MV-4-11 (cell line): Measurements from ENCODE around the gene TRIM41.
"Not testable (repeated sequence)": the region's sequence is repeated elsewhere in the genome, so short reads cannot be mapped to it uniquely, and the experiment has no call there.

Experiments used
- DNase-seq: peaks from one replicate; lab custom pipeline; 2025; lab: John Stamatoyannopoulos, UW

Gene TRIM41

GRCh38 chr5:181223058-181223728 is at the start of gene TRIM41:
Gene TRIM41, plus strand, starts transcription at chr5:181223281. Its CDS starts 719 bp downstream, at chr5:181224000.
- DNase-seq, result no peak

DNA sequence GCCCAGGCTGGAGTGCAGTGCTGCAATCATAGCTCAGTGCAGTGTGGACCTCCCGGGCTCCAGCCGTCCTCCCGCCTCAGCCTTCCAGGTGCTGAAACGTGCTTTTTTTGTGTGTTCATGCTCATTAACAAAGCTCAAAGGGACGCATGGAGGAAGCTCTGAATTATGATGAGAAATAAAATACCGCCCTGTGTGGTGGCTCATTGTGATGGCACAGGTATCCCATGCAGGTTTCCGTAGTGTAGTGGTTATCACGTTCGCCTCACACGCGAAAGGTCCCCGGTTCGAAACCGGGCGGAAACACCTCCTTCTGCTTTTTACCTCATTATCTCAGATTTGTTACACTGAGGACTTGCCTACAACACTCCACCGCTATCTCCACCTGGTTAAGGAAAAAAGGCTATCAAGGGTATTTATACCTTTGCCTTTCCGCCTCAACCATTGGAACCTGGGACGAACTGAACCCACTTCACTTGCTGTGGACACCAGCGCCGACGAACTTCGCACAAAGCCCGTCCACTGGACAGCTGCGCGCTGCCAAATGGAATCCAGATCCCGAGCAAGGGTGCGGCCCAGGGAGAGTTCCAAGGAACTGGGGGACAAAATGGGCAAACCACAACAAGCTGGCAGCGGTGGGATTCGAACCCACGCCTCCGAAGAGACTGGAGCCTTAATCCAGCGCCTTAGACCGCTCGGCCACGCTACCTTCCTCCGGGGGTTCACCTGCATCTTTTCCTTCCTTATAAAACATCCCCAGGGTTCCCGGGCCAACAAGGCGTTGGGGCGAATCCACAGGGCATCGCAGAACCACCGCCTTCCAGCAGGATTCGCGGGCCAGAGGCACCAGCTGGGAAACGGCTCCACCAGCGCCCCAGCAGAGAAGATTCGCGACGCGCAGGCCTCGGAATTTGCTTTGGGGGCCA is 49.4 kb upstream of the TRIM41 start:
- DNase-seq, result no peak

DNA sequence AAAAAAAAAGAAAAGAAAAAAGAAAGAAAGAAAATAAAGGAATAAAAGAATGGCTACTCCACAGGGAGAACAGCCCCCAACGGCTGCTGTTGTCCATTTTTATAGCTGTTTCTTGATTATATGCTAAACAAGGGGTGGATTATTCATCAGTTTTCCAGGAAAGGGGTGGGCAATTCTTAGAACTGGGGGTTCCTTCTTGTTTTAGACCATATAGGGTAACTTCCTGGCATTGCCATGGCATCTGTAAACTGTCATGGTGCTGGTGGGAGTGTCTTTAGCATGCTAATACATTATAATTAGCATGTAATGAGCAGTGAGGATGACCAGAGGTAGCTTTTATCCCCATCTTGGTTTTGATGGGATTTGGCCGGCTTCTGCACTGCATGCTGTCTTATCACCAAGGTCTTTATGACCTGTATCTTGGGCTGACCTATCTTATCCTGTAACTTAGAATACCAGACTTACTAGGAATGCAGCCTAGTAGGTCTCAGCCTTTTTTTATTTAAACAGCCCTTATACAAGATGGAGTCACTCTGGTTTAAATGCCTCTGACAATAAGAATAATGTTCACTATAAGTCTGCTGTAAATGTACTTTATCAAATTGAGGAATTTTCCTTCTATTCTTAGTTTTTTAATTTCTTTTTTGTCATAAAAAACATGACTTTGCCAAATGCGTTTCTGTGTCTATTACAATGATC is 46.7 kb upstream of the TRIM41 start:
- DNase-seq, result no peak

GRCh38 chr5:181177559-181177958 is 45.5 kb upstream of the TRIM41 start:
- DNase-seq, result not testable (repeated sequence)

GRCh38 chr5:181181650-181182565 is 41.2 kb upstream of the TRIM41 start:
- DNase-seq, result no peak

DNA sequence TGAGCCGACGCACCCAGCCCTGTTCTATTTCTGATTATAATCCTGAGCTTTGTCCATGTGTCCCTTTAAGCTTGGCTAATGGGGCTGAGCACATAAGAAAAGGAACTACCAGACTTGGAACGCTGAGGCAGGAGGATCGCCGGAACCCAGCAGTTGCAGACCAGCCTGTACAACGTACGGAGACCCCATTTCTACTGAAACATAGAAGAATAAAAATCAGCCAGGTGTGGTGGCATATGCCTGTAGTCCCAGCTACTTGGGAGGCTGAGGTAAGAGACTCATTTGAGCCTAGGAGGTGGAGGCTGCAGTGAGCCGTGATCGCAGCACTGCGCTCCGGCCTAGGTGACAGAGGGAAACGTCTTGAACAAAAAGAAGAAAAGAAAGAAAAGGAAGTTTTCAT is 40.4 kb upstream of the TRIM41 start:
- no peak for DNase-seq

GRCh38 chr5:181184845-181185216 is 38.2 kb upstream of the TRIM41 start:
- no peak for DNase-seq

- DNase-seq, result no peak
Observed at GRCh38 chr5:181185560-181185959, 37.5 kb upstream of the TRIM41 start.

GRCh38 chr5:181186022-181186421 is 37.1 kb upstream of the TRIM41 start:
- DNase-seq, result no peak

DNA sequence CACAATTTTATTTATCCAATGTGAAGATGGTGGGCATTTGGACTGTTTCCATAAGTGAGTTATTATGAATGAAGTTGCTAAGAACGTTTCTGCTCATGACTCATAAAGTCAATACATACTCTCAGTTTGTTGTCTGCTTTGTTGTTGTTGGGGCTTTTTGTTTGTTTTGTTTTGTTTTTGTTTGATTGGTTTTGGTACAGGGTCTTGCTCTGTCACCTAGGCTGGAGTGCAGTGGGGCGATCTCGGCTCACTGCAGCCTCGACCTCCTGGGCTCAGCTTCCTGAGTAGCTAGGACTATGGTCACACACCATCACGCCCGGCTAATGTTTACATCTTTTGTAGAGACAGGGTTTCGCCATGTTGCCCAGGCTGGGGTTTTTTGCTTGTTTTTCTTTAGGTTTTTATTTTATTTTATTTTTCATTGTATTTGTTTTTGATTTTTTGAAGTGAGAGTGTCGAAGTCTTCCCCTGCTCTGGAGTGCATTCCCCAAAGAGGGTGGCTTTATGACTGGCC is 36.0 kb upstream of the TRIM41 start:
- no peak for DNase-seq

DNA sequence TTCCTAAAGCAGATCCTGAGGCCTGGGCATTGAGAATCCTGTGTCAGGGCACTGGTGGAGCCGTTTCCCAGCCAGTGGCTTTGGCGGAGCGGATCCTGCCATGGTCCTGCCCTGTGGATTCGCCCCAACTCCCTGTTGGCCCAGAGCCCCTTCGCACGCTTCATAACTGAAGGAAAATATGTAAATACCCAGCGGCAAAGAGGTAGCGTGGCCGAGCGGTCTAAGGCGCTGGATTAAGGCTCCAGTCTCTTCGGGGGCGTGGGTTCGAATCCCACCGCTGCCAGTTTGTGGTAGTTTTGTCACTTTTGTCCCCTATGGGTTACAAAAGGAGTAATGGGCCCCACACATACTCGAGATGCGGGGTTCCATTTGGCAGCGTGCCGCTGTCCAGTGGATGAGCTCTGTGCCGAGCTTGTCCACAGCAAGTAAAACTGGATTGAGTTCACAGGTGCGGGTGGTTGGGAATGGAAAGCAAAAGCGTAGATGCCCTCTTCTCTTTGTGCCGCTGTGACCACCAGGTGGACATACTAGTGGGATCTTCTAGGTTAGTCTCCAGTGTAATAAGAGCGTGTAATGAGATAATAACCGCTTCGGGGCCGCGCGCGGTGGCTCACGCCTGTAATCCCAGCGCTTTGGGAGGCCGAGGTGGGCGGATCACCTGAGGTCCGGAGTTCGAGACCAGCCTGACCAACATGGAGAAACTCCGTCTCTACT is 35.4 kb upstream of the TRIM41 start:
- DNase-seq, result no peak

DNA sequence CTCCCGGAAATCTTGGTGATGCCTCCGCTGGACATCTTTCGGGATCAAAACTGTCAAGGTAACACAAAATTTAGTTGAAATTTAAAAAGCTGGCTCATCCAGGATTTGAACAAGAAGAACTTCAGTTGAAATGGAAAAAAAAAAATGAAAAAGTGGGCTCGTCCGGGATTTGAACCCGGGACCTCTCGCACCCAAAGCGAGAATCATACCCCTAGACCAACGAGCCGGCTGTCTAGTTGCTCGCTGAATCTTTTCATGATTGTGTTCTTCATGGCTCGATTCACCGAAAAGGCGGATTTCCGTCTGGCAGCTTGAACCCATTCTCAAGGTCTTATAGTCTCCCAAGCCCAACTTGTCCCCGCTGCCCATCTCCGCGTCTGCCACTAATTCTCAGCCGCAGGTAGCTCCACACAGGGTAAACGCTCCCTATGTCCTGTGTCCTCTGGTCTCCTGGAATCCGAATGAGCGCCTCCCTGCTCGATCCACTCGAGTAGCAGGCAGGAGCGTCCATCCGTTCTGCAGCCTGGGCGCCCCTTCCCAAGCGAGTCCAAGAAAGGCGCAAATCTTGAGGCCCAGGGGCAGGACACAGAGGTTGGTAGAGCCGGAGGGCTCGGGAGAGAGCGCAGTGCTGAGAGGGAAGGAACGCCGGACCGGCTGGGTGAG is 34.2 kb upstream of the TRIM41 start:
- DNase-seq, result no peak

- DNase-seq, result no peak
Observed at GRCh38 chr5:181189363-181189961, 33.6 kb upstream of the TRIM41 start.

GRCh38 chr5:181189962-181190710 is 32.9 kb upstream of the TRIM41 start:
- DNase-seq, result no peak

DNA sequence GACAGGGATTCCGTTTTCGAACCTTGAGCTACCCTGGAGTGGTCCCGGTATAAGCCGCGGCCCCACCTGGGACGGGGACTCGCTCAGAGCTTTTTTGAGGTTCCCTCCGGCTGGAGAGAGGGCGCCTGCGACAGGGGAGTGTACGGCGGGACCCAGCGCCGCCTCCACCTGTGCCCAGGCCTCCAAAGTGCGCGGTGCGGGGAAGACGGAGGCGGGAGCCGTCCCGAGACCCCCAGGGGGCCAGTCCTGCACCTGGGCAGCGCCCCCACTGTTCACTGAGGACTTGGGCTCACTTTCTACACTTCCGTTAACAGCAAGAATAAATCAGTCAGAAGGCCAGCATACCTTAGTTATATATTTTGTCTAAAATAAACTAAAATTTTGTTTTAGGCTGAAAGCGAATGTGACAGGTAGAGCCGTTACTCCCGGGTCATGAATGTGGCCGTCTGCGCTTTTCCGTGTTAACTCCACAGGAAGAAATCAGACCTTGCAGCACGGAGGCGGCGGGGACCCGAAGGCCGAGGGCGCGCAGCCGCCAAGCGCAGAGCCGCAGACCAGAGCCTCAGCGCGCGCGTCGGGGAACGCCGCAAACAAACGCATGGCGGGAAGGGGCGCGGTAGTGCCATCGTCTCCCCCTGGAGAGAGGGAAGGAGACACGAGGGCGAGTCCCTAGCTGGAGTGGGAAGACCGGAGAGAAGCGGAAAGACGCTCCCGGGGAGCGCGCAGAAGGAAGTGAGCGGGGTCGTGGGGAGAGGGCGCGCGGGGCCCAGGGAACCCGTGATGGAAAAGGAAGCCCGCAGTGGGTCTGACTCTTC is 32.2 kb upstream of the TRIM41 start:
- DNase-seq, result no peak

DNA sequence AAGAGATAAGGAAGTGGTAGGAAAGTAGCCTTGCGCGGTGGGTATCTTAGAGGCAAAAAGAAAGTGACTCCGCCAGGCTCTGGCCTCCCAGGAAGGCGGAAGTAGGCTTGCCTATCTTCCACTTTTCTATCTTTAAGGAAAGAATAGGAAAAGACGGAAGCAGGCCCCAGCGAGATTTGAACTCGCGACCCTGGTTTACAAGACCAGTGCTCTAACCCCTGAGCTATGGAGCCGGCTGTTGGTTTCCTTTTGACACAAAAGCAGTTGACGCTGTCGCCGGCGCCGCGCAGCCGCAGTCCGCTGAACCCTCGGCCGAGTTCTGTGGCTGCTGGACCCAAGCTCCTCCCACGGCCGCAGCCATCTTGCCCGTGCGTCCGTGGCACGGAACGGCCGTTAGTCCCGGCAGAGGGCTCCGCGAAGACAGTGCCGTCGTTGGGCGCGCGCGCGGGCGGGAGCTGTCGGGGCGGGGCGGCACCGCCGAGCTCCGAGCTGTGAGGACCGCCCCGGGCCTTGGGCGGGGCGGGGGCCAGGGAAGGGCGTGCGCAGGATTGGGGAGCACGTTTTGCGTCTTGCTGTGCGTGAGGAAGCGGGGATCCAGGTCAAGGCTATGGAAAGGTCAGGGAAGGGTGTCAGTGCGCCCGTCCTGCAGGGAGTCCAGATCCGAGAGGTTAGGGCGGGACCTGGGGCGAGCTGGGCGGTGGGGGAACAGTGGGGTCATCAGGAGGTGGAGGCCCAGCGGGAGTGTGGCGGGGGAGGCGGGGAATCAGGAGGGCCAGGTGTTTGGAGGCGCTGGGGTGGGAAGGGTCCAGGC is 31.4 kb upstream of the TRIM41 start:
- no peak for DNase-seq

GRCh38 chr5:181192337-181193046 is 30.6 kb upstream of the TRIM41 start:
- DNase-seq, result no peak
